Peyer's patch (tissue), 4 donors: ENCODE data around the gene GPER1.

Experiments used
- CTCF ChIP-seq, 6 experiments: fragments of 450-650 bp in 4 of 6; fragments of 200-600 bp in 2 of 6; sonication (generic) in 1 of 6; IDR thresholded peaks; one replicate each; pipeline ENCODE4 v1.5.1; 2017 to 2019; ENCODE audit warnings: antibody characterized with exemption in 6 of 6, mild to moderate bottlenecking in 3 of 6, moderate library complexity in 1 of 6
- POLR2A ChIP-seq, 2 donors: fragments of 450-650 bp; IDR thresholded peaks; one replicate each; pipeline ENCODE4 v1.5.1; 2017; ENCODE audit warnings: antibody characterized with exemption in 2 of 2, mild to moderate bottlenecking in 2 of 2, moderate library complexity in 2 of 2

- TF ChIP-seq CTCF (IDR thresholded peaks at IDR 0.05) (no peak), POLR2A (IDR thresholded peaks at IDR 0.05) (no peak)
Observed at GRCh38 chr7:1049006-1049741, 38.7 kb upstream of the GPER1 start.
